Measurements from ENCODE around the gene SAMD4A.
A peak's percentile ranks its signal among the peaks of the same experiment; 100 is the strongest.

Gene SAMD4A

DNA sequence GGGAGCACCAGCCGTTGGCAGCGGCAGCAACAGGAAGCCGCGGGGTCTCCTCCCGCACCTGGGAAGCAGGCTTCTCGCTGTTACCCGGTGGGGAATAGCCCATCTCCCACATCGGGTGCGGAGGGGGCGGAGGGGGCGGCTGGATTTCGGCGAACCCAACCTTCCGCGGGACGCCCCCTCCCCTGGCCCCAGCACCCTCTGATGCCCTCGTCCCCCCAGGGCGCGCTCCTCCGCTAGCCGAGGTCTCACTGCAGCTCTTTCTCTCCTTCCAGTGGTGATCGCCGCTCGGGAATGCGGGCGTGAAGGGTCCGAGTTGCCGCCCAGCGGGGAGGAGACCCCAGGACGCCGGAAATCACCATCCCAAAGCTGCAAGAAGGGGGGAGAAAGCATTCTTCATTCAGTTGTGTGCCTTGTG, 303 bp downstream of the SAMD4A start:
- no peak for DNase-seq

DNA sequence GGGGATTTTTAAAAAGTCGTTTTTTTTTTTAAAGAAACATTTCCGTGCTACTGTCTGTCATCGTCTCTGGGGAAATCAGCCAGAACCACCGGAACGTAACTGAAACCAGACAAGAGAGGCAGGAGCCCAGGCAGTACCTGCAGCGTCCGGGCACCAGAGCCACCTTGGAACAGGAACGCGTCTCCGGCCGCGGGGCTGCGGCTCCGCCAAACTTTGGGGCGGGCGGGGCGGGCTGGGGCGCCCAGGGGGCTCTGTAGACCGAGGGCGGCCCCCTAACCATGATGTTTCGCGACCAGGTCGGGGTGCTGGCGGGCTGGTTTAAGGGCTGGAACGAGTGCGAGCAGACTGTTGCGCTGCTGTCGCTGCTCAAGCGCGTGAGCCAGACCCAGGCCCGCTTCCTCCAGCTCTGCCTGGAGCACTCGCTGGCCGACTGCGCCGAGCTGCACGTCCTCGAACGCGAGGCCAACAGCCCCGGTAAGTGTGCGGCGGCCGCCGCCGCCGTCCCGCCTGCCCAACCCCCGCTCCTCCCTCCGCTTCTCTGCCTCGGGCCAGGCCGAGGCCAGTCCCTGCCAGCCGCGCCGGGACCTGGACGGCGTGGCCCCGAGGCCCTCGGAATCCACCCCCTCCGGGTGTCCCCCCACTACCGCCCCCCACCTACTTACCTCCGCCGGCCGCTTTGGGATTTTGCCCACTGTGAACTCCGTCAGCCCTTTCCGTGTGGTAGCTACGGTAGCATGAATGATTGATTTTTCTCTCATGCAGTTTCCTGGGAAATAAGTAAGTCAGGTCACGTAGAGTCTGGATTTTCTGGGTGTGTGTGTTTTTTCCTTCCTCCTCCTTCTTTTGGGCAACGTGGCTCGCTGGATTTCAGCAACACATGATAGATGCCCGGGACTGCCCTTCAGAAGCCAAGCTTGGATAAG, 972 bp downstream of the SAMD4A start:
- peak; percentile 50 for DNase-seq

DNA sequence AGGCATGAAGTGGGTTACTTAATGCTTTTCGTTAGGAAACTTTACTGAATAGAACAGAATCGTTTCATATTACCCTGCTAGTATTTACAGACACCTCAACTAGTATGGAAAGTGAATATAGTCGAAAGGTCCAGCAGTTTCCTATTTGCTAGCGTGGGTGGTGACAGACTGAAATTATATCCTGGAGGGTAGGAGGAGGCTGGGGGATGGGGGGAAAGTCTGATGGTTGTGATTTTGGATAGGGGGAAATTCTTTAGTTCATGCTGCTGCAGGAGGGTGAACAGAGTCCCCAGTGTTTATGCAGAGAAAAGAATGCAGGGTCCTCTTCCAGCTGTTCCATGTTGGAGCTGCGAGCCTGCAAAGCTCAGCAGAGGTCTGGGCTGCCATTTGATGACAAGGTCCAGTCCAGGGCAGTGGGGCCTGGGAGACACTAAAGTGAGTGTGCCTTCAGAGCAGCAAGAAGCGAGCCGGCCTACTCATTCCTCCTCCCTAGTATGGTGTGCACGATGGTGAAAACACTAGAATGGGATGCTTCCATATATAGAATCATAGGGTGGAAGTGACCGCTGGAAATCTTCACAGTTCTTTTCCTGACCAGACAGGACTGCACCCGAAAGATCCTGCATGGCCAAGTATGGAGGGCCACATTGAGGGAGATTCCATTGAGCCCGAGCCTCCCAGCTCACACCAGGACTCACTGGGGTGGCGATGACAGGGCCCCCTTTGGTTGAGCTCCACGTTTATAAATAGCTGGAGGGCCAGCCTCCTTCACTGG, 2.1 kb downstream of the SAMD4A start:
- DNase-seq, result peak; percentile 28

DNA sequence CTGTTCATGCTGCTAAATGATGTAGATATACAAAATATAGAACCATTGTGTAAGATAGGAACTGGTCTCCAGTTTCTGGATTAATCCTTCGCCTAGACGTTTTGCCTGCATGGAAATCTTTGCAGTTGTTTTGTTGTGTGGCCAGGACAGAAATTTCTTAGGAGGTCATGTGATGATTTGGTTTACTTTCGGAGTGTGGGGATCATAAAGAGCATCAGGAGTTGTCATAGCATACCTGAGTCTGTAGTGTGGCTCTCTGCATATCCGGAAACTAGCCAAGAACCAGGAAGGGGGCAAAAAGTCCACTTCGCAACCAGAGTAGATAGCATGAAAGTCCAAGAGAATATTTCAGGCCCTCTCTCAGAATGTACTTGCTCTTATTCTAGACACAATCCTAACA, 3.1 kb downstream of the SAMD4A start:
- DNase-seq, result no peak

DNA sequence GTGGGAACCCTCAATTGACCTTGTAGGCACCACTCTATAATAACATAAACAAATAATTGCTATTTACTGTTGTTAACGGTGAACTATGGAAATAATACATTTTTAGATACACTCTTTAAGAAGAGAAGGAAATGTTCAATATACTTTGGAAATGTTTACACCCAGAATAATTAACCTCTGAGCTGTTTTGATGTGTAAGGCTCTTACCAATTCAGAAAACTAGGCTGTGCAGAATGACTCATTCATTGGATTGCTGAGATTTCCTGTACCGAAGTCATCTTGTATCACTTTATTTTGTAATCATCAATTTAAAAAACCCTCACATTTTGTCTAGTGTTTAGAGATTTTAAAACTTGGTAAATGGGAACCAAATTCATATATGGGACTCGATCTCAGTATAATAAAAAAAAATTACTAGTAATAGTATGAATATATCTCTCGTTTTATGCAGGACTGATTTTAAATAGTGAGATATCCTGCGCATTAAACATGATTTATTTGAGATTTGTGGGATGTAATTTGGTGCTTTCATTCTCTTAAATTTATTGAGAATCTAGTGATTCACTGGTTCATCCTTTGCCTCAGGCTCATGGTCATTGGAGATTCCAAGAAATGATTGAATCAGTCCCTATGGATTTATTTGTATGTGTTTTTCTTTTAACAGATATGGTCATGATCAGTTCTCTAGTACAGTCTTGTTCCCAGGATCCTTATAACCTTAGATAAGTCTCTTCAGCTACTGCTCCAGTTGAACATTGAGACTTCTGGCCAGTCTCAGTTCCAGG, 3.9 kb downstream of the SAMD4A start:
- peak; percentile 61 for DNase-seq

DNA sequence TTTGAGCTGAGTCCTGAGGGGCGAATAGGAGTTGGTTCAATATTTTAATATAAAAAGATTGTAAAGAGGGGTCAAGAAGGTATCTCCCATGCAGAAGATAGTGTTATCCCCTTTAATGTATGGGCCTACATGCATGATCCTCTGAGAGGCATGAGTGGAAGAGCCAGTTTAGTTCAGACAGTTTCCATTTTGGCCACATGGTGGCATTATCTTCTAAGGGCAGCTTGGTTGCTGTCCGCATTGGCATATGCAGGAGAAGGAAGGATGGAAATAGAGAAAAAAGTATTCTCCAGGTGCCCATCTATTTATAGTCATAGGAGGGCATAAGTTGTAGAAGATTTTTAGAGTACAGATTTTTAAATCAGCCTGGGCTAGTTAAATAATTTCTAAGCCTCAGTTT, 5.4 kb downstream of the SAMD4A start:
- peak; percentile 49 for DNase-seq

DNA sequence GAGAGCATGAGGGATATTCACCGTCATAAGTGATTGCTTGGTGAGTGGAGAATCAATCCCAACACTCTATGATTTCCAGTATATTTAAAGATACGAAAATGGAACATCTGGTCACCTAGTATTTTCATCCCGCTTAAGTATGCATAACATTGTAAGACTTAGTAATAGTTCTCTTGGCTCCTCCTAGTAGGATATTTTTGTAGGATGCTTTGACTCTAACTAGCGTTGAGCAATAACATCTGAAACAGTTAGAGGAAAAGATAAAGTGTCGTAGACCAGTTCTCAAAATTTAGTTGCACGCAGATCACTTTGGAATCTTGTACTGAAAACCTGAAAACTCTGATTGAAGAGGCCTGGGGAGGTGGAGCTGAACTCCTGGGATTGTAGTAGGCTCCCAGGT, 7.6 kb downstream of the SAMD4A start:
- no peak for DNase-seq

DNA sequence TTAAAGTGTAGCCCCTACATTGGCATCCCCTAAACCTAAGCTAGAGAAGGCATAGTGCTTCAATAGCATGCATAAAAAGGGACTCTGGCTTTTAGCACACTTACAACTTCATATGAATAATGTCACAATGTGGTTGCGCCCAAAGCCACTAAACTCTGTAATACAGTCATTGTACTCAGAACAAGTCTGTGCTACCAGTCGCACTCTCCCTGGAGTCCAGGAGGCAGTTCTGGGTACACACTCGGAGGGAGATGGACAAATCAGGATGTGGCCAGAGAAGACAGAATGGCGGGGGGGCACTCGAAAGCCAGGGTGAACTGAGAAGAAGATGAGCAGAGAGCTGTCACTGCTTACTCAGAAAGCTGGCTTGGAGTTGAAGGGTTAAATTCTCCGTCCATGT, 10.6 kb downstream of the SAMD4A start:
- DNase-seq, result no peak

DNA sequence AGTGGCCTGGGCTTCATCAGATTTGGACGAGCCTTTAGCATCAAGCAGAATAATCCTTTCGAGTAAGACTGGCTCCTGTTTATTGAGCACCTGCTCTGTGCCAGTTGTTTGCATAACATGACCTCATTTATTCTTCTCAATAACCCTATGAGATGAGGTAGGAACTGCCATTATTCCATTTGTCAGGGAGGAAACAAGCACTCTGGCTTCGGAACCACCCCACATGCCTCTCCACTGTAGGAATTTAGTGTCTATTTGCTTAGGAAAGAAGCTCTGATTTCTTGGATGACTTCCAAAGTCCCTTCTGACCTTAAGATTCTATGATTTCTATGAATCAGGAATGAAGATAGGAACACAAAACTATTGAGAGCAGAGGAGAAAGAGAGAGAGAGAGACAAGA, 11.0 kb downstream of the SAMD4A start:
- no peak for DNase-seq

DNA sequence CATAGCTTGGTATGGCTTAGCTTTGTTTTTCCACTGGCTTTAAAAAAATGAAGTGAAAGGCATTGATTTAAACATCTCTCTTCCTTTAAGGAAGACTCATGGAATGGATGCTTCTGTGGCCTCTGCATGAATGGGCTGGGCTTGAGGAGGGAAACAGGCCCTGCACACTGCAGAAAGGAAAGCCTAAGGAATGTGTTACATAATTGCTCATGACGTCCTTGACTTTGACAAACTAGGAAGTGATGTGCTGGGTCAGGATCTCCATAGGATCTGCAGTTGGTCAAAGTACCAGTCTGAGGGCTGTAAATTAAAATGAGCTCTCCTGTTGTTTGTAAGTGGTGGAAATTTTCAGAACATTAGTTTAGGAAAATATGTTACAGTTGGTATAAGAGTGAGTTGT, 12.7 kb downstream of the SAMD4A start:
- DNase-seq, result peak; percentile 62

DNA sequence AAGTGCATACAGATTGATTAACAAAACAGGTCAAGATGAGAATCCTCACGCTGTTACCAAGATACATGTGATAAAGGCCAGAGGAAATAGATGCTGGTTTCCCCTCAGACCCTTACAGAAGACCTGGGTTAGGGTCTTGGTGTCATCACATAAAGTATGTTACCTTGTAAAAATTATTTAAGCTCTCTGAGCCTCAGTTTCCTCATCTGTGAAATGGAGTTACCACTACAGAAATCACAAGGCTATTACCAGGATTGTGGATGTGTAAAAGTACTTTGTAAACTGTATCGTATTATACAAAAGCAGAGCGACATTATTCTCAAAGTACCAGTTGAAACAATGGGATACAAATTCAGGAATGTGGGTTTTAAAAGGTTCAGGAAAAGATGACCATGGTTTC, 14.0 kb downstream of the SAMD4A start:
- DNase-seq, result no peak

DNA sequence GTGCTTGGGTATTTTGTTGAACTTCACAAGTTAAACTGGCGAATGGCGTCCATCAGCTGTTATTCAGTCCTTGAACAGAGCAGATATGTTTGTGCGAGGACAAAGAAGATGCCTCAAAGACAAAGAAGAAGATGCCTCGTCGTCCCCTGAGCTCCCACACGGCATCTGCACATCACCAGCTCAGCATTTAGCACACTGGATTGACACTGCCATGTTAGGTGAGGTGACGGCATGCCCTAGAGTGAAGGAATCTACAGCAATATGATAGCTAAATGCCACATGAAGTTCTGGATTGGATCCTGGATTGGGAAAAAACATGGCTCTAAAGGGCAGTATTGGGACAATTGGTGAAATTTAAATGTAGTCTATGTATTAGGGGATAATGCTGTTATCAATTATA, 15.4 kb downstream of the SAMD4A start:
- DNase-seq, result no peak

DNA sequence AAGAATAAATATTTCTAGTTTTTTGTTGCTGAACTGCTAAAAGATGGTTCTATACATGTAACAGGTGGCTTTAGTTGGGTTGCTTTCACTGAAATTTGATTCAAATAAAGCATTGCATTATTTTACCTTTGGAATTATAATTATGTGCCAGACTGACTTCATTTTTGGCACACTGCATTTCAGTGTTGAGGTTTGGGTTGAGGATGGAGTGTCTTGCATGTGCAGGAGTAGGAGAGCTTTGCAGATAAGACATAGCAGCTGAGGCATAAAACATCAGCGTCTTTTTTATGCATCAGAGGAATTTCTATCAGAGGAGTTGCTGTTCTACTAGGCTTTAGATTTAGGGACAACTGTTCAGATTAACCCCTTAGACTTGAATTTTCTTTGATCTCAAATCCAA, 17.2 kb downstream of the SAMD4A start:
- DNase-seq, result no peak

DNA sequence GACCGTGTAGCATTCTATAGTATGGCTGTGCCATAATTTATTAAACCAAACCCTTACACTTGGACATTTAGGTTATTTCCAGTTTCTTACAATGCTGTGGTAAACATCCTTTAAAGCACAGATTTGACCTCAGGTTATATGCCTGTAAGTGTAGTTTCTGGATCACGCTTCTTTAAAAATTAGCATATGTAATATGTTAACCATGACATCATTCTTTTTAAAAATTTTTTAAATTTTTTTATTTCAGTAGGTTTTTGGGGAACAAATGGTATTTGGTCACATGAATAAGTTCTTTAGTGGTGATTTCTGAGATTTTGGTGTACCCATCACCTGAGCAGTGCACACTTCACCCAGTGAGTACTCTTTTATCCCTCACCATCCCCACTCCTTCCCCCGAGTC, 18.3 kb downstream of the SAMD4A start:
- DNase-seq, result no peak

DNA sequence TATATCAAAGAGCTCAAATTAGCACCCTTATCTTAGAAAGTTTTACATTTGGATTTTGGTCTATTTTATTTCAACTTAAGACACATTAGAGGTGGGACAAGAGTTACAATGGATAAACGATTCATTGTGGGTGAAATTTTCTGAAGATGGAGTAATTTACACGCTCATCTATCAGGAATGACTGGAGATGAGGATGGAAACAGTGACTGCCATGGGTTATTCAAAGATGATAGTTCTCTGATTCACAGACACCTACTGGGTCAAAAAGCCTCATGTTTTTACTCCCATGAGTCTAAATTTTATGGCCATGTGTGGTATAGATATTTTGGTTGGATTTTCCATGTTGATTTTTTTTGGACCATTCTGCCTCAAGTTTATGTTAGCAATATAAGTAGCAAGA, 22.1 kb downstream of the SAMD4A start:
- DNase-seq, result no peak

DNA sequence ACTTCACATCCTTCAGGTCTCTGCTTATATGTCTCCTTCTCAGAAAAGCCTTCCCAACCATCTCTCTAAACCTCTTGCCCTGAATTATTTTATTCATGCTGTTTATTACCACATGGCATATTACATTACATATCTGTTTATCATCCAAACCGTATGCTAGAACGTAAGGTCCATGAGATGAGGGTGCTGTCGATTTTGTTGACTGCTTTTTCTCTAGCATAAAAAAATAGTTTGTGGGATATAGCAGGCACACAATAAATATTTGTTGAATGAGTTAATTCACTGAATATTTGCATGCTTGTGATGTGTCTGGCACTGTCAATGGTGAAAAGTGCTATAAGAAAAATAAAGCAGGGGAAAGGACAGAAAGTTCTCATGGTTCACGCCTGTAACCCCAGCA, 22.9 kb downstream of the SAMD4A start:
- DNase-seq, result no peak

DNA sequence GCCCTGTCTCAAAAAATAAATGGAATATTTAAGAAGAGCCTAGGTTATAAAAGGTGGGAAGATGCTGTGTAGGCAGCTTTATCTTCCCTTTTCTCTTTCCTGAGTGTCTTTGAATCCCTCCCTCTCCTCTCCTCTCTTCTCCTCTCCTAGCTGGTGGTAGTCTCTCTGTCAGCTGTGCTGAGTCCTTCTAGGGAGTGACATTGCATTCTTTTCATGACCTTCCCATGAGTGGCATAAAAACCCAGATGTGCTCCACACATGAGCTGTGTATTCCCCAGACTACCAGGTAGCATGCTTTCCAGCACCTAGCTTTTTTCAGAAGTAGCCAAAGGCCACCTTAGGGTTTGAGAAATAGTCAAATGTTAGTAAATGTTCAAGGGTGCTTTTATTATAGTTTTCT, 23.6 kb downstream of the SAMD4A start:
- DNase-seq, result no peak

DNA sequence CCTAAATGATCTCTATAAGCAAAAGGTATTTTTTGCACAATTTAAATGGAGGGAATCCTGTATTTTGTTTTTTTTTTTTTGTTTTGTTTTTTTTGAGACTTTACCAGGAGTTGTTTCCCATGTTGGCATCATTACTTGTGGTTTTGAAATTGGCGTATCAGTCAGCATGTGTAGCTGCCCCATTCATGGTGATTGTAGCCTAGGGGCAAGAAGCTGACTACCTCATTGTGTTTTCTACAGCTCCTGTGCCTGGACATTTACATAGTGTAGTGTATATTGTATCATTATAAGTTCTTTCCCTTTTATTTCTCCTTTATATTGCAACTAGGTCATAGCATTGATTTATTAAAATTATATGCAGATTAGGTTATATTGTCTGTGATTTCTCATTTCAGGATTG, 24.5 kb downstream of the SAMD4A start:
- DNase-seq, result no peak

DNA sequence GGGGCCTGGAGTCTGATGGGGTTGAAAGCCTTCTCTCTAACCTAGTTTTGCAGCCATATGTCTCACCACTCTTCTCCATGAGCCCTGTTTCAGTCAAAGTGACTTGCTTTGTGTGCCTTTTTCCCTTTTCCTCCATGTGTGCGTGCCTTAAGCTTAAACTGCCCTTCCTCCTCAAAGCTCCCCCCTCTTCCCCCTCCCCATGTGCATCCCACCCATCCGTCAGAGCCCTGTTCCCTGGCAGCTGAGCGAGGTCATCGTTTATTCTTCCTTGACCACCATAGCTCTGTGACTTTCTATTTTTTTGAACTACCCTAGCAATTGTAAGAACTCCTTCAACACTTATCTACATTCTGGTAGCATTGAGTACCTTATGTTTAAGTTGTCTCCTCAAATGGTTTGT, 24.9 kb downstream of the SAMD4A start:
- no peak for DNase-seq

DNA sequence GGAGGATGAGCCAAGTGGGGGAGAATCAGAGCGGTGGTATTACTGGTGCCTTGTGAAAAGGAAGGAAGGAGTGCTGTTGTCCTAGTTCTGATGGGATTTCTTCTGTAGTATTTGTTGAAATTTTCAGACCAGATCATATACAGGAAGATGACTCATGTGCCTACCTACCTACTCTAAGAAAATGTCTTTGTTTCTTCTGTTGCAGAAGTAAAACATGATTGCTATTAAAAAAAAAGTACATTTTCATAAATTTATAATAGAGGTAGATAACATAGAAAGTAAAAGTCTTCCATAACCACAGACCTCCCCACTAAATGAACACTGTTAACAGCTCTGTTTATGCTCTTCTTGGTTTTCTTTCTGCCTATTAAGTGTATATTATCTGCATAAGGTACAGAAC, 26.9 kb downstream of the SAMD4A start:
- DNase-seq, result no peak

DNA sequence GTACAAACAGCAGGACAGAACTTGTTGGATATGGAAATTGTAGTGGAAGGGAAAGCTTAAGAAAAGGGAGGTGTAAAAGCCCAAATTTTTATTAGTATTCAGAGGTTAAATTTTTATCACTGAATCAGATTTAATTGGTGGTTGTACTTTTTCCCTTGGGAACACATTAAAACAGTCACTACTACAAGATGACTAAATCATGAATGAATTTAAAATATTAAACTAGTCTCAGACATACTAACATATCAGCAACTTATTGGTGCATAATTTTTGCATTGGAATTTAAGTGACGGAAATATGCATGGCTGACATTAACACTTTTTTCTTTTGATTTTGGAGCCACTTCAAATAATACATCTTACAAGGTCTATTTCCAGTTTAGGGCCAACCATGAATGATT, 27.6 kb downstream of the SAMD4A start:
- DNase-seq, result no peak

DNA sequence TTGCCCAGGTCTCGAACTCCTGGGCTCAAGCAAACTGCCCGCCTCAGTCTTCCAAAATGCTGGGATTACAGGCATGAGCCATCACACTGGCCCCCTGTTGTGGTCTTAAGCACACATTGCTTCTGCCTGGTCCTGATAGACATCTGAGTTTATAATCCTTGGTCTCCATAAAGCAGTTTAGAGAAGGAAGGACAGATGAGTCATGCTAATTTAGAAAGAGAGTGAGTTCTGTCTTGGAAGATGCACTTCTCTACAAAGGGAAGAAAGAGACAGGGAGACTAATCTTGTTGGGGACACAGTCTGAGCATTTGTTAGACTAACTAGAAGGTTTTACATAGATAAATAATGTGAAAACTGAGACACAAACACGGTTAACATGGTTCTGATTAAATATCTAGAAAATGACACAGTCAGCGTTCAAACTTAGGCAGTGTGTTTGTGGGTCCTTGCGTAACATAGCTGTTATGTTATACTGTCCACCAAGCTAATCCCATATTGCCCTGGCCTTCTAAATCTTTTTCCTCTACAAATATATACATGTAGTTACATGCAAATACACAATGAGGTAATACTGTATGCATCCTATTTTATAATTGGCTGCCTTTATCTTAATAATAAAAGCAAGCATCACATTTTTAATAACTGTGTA, 31.0 kb downstream of the SAMD4A start:
- DNase-seq, result peak; percentile 46

Measured in suppressor macrophage treated with lipopolysaccharide for 4 hours (primary cell).